SU-DHL-6 (cell line): ENCODE results near the gene EFHD1.
A peak's percentile ranks its signal among the peaks of the same experiment; 100 is the strongest.

ENCODE experiments used
- H2AFZ ChIP-seq: fragments of 200-600 bp; sonication (generic); 2 replicates; pipeline ENCODE4 v1.6.1; 2014; ENCODE audit warnings: low read depth, mild to moderate bottlenecking, moderate library complexity, mixed read lengths, antibody characterized with exemption, low read length; ENCODE audit not compliant: severe bottlenecking
- H3F3A ChIP-seq: fragments of 200-600 bp; shearing (Covaris generic); 2 replicates; pipeline ENCODE4 v1.6.0; 2016; ENCODE audit warnings: antibody characterized with exemption, mild to moderate bottlenecking; ENCODE audit not compliant: insufficient read depth
- H3K27ac ChIP-seq: fragments of 200-600 bp; sonication (generic); 2 replicates; pipeline ENCODE4 v1.5.1; 2016; ENCODE audit warnings: low read depth, mild to moderate bottlenecking, low read length, moderate library complexity, mixed read lengths
- H3K27me3 ChIP-seq: fragments of 200-600 bp; sonication (generic), shearing (Covaris generic); 2 replicates; pipeline ENCODE4 v1.6.0; 2014; ENCODE audit warnings: mild to moderate bottlenecking, low read length
- H3K36me3 ChIP-seq: fragments of 200-600 bp; sonication (generic); 2 replicates; pipeline ENCODE4 v1.6.1; 2014; ENCODE audit warnings: mild to moderate bottlenecking, low read length, mixed read lengths
- H3K4me2 ChIP-seq: fragments of 300-600, 200-600 bp; shearing (Covaris generic), sonication (generic); 2 replicates; pipeline ENCODE4 v1.6.0; 2014; ENCODE audit warnings: low read length, low read depth, mild to moderate bottlenecking; ENCODE audit not compliant: poor library complexity, severe bottlenecking
- H3K4me3 ChIP-seq: fragments of 200-600 bp; sonication (generic); 2 replicates; pipeline ENCODE4 v1.5.1; 2014; ENCODE audit warnings: antibody characterized with exemption, low read length, mild to moderate bottlenecking, mixed read lengths; ENCODE audit not compliant: insufficient read depth, poor library complexity, severe bottlenecking
- H3K79me2 ChIP-seq: fragments of 200-600 bp; sonication (generic); 2 replicates; pipeline ENCODE4 v1.6.1; 2014; ENCODE audit warnings: mild to moderate bottlenecking, low read length, moderate library complexity; ENCODE audit not compliant: insufficient read depth
- H3K9ac ChIP-seq: fragments of 200-600 bp; sonication (generic); 2 replicates; pipeline ENCODE4 v1.7.0; 2014; ENCODE audit warnings: mild to moderate bottlenecking, low read length
- H3K9me2 ChIP-seq: fragments of 200-600 bp; sonication (generic); replicated peaks from 2 replicates; pipeline ENCODE4 v1.6.1; 2014; ENCODE audit warnings: low read length; ENCODE audit not compliant: insufficient read depth
- H3K9me3 ChIP-seq: fragments of 200-600 bp; sonication (generic); 2 replicates; pipeline ENCODE4 v1.6.1; 2014; ENCODE audit warnings: low read length, mixed read lengths; ENCODE audit not compliant: insufficient read depth
- H4K20me1 ChIP-seq: fragments of 200-600 bp; sonication (generic); 2 replicates; pipeline ENCODE4 v1.6.1; 2014; ENCODE audit warnings: low read depth, mild to moderate bottlenecking, antibody characterized with exemption, low read length, moderate library complexity, mixed read lengths
- EZH2phosphoT487 ChIP-seq: fragments of 200-600 bp; sonication (generic), shearing (Covaris generic); conservative IDR thresholded peaks from 2 replicates; pipeline ENCODE4 v1.6.1; 2018; ENCODE audit warnings: mild to moderate bottlenecking, antibody characterized with exemption, low read length, moderate library complexity, mixed read lengths
- TF ChIP-seq, protein P1 (sequence below): fragments of 200-600 bp; sonication (generic); IDR thresholded peaks from one replicate; pipeline ENCODE4 v1.5.1; 2017; ENCODE audit warnings: antibody characterized with exemption, mild to moderate bottlenecking, low read length, moderate library complexity; ENCODE audit not compliant: insufficient read depth, poor library complexity, severe bottlenecking

EFHD1 gene

GRCh38 chr2:232611559-232612218, 21.7 kb upstream of the EFHD1 start:
- Histone ChIP-seq H3K9me2 (no peaks in the 10 kb centered on the region), H3F3A (no peaks in the 10 kb centered on the region), H3K9ac (no peak overlapping the region), H3K27me3 (no peaks in the 10 kb centered on the region), H3K4me2 (no peak overlapping the region), H4K20me1 (no peaks in the 10 kb centered on the region), H3K27ac (no peak overlapping the region), H2AFZ (no peak overlapping the region), H3K36me3 (no peaks in the 10 kb centered on the region), H3K9me3 (no peaks in the 10 kb centered on the region), H3K79me2 (no peaks in the 10 kb centered on the region), H3K4me3 (no peak overlapping the region)
- TF ChIP-seq, protein P1, sequence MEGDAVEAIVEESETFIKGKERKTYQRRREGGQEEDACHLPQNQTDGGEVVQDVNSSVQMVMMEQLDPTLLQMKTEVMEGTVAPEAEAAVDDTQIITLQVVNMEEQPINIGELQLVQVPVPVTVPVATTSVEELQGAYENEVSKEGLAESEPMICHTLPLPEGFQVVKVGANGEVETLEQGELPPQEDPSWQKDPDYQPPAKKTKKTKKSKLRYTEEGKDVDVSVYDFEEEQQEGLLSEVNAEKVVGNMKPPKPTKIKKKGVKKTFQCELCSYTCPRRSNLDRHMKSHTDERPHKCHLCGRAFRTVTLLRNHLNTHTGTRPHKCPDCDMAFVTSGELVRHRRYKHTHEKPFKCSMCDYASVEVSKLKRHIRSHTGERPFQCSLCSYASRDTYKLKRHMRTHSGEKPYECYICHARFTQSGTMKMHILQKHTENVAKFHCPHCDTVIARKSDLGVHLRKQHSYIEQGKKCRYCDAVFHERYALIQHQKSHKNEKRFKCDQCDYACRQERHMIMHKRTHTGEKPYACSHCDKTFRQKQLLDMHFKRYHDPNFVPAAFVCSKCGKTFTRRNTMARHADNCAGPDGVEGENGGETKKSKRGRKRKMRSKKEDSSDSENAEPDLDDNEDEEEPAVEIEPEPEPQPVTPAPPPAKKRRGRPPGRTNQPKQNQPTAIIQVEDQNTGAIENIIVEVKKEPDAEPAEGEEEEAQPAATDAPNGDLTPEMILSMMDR: peak; percentile 81
- no peak for TF ChIP-seq EZH2phosphoT487

GRCh38 chr2:232613538-232614134, 19.8 kb upstream of the EFHD1 start:
- Histone ChIP-seq H3F3A (no peaks in the 10 kb centered on the region), H2AFZ (no peak overlapping the region)
- TF ChIP-seq, protein P1: no peak
- TF ChIP-seq EZH2phosphoT487: no peak

GRCh38 chr2:232615339-232615738, 18.1 kb upstream of the EFHD1 start:
- TF ChIP-seq, protein P1: no peak
- no peak for TF ChIP-seq EZH2phosphoT487
- Histone ChIP-seq H2AFZ (no peak overlapping the region), H3F3A (no peaks in the 10 kb centered on the region), H3K9me3 (no peaks in the 10 kb centered on the region), H3K4me3 (no peak overlapping the region), H3K9ac (no peak overlapping the region), H3K9me2 (no peaks in the 10 kb centered on the region), H3K36me3 (no peaks in the 10 kb centered on the region), H3K4me2 (no peak overlapping the region), H3K79me2 (no peaks in the 10 kb centered on the region), H3K27ac (no peak overlapping the region), H3K27me3 (no peaks in the 10 kb centered on the region), H4K20me1 (no peaks in the 10 kb centered on the region)

More at GRCh38 chr2:232613538-232614134, 19.8 kb upstream of the EFHD1 start:
- H3K4me3 ChIP-seq: no peak overlapping the region
- H3K36me3 ChIP-seq: no peaks in the 10 kb centered on the region
- no peaks in the 10 kb centered on the region for H3K27me3 ChIP-seq
- H3K9me2 ChIP-seq: no peaks in the 10 kb centered on the region
- H3K4me2 ChIP-seq: no peak overlapping the region
- H4K20me1 ChIP-seq: no peaks in the 10 kb centered on the region
- H3K79me2 ChIP-seq: no peaks in the 10 kb centered on the region
- H3K27ac ChIP-seq: no peak overlapping the region
- H3K9ac ChIP-seq: no peak overlapping the region
- no peaks in the 10 kb centered on the region for H3K9me3 ChIP-seq
